Measurements from ENCODE around the gene CCDC71L. TPM values are rescaled to one million over a fixed set of nuclear protein-coding genes. Genes with fewer than 3 reads are reported as not detected.

Gene CCDC71L
- total RNA-seq, 1 experiment from 2014 or later: 6.0 TPM

GRCh38 chr7:106652909-106653308, 8.0 kb downstream of the CCDC71L start:
- intact Hi-C loops (cut with micrococcal nuclease; ENCODE audit: unreplicated experiment) (no loop called here), in situ Hi-C loops (cut with HindIII; ENCODE audit: low pct_unique_long_range_greater_than_20kb, low sequenced_read_pairs) (no loop called here)
- DNase-seq (ENCODE audit: low read depth, low spot score) (no peak), ATAC-seq (no peak)
- Histone ChIP-seq H3K4me3 (ENCODE audit: low read depth in 2 of 2, low read length in 2 of 2) (no peak overlapping the region), H3K27me3 (ENCODE audit: control insufficient read depth, insufficient read depth, low read length) (peaks cover 17% of the 10 kb centered on the region), H3K9me3 (ENCODE audit: control insufficient read depth, insufficient read depth, low read depth, low read length) (no peaks in the 10 kb centered on the region), H3K27ac (ENCODE audit: low read length) (no peak overlapping the region), H3K36me3 (ENCODE audit: control insufficient read depth, insufficient read depth, low read length) (no peaks in the 10 kb centered on the region), H3K4me1 (ENCODE audit: control insufficient read depth, insufficient read depth, low read length) (no peaks in the 10 kb centered on the region)
- ChIA-PET POLR2A (no interaction called here), CTCF (no interaction called here)
- no TSS peak for BruUV-seq (replicated peaks)
- TF ChIP-seq REST (IDR thresholded peaks at IDR 0.05; ENCODE audit: insufficient read depth in 1 of 2, low read depth in 2 of 2, low read length in 1 of 2): no peak
- TF ChIP-seq TCF7L2 (IDR thresholded peaks at IDR 0.05; ENCODE audit: low read depth, low read length): no peak
- no peak for TF ChIP-seq SIN3A (IDR thresholded peaks at IDR 0.05; ENCODE audit: borderline replicate concordance, insufficient read depth, low read depth, low read length)
- TF ChIP-seq CTCF (IDR thresholded peaks at IDR 0.05): no peak
- no peak for TF ChIP-seq POLR2AphosphoS5 (IDR thresholded peaks at IDR 0.05; ENCODE audit: low read depth, low read length)

GRCh38 chr7:106652092-106652491, 8.9 kb downstream of the CCDC71L start:
- intact Hi-C loops (cut with micrococcal nuclease; ENCODE audit: unreplicated experiment): no loop called here
- no peaks in the 10 kb centered on the region for H3K36me3 ChIP-seq (ENCODE audit: control insufficient read depth, insufficient read depth, low read length)
- ChIA-PET CTCF (no interaction called here), POLR2A (no interaction called here)
- TF ChIP-seq POLR2AphosphoS5 (IDR thresholded peaks at IDR 0.05; ENCODE audit: low read depth, low read length): no peak
- TF ChIP-seq CTCF (IDR thresholded peaks at IDR 0.05): no peak
- TF ChIP-seq REST (IDR thresholded peaks at IDR 0.05; ENCODE audit: insufficient read depth in 1 of 2, low read depth in 2 of 2, low read length in 1 of 2): no peak
- no peak overlapping the region for H3K27ac ChIP-seq (ENCODE audit: low read length)
- H3K4me3 ChIP-seq (ENCODE audit: low read depth in 2 of 2, low read length in 2 of 2): no peak overlapping the region
- peaks cover 17% of the 10 kb centered on the region for H3K27me3 ChIP-seq (ENCODE audit: control insufficient read depth, insufficient read depth, low read length)
- H3K4me1 ChIP-seq (ENCODE audit: control insufficient read depth, insufficient read depth, low read length): no peaks in the 10 kb centered on the region
- ATAC-seq: no peak
- in situ Hi-C loops (cut with HindIII; ENCODE audit: low pct_unique_long_range_greater_than_20kb, low sequenced_read_pairs): no loop called here
- no peaks in the 10 kb centered on the region for H3K9me3 ChIP-seq (ENCODE audit: control insufficient read depth, insufficient read depth, low read depth, low read length)
- DNase-seq (ENCODE audit: low read depth, low spot score): no peak
- no TSS peak for BruUV-seq (replicated peaks)
